Subcutaneous adipose tissue (tissue), 4 donors: ENCODE data around the gene FAM43A. TPM values are rescaled to one million over a fixed set of nuclear protein-coding genes. Genes with fewer than 3 reads are reported as not detected.

Source experiments
- CTCF ChIP-seq: fragments of 450-650 bp; IDR thresholded peaks from one replicate; pipeline ENCODE4 v1.5.1; 2016; ENCODE audit warnings: low read depth, mild to moderate bottlenecking, control low read depth, antibody characterized with exemption, moderate library complexity
- total RNA-seq, 4 donors: library from RNA; depleted of rRNA; stranded (reverse); fragments of >200 nt; gene quantifications; one replicate each; pipeline ENCODE4 v1.1.0, GENCODE V29; 2016

The FAM43A gene
- total RNA-seq, 4 donors from 2014 or later = 4.4 to 24.5 (median 9.1) TPM

- no peak for TF ChIP-seq CTCF
Observed at GRCh38 chr3:194686816-194687637, 1.3 kb downstream of the FAM43A start.

GRCh38 chr3:194687638-194688199 is 2.0 kb downstream of the FAM43A start:
- TF ChIP-seq CTCF = no peak

- TF ChIP-seq CTCF = no peak
Observed at GRCh38 chr3:194688200-194688740, 2.6 kb downstream of the FAM43A start.

GRCh38 chr3:194688946-194689345 is 3.3 kb downstream of the FAM43A start:
- TF ChIP-seq CTCF = no peak

GRCh38 chr3:194689493-194689944 is 3.8 kb downstream of the FAM43A start:
- TF ChIP-seq CTCF = no peak

GRCh38 chr3:194690501-194691372 is 5.1 kb downstream of the FAM43A start:
- no peak for TF ChIP-seq CTCF
